Mesenchymal stem cell (in vitro differentiated cells and primary cell): ENCODE data around the gene ZNF736.
A peak's percentile ranks its signal among the peaks of the same experiment; 100 is the strongest.

Experiments
- DNase-seq: peaks from one replicate; pipeline ENCODE4 v3.0.0-alpha.2; 2013
- H2AFZ ChIP-seq: one replicate; pipeline ENCODE4 v1.6.1; 2013; ENCODE audit warnings: low read depth, mild to moderate bottlenecking, control low read depth, inconsistent platforms, low read length, moderate library complexity
- H2AK5ac ChIP-seq: 2 replicates; pipeline ENCODE4 v1.6.1; 2013; ENCODE audit warnings: low read length, moderate library complexity, mild to moderate bottlenecking, inconsistent platforms; ENCODE audit not compliant: severe bottlenecking
- H2BK120ac ChIP-seq: one replicate; pipeline ENCODE4 v1.6.1; 2013; ENCODE audit warnings: low read depth, mild to moderate bottlenecking, inconsistent platforms, low read length, moderate library complexity
- H2BK12ac ChIP-seq, 2 experiments: one replicate each; pipeline ENCODE4 v1.6.1; 2013; ENCODE audit warnings: inconsistent platforms in 2 of 2, low read length in 2 of 2, mild to moderate bottlenecking in 2 of 2, moderate library complexity in 2 of 2, control low read depth in 1 of 2
- H2BK15ac ChIP-seq: one replicate; pipeline ENCODE4 v1.6.1; 2013; ENCODE audit warnings: mild to moderate bottlenecking, low read depth, inconsistent platforms; ENCODE audit not compliant: poor library complexity, severe bottlenecking
- H2BK5ac ChIP-seq: 2 replicates; pipeline ENCODE4 v1.6.1; 2013; ENCODE audit warnings: low read depth, mild to moderate bottlenecking, low read length, control low read depth, inconsistent platforms; ENCODE audit not compliant: poor library complexity, severe bottlenecking
- H3K14ac ChIP-seq, 2 experiments: one replicate each; pipeline ENCODE4 v1.6.1; 2013; ENCODE audit warnings: inconsistent platforms in 2 of 2, low read length in 2 of 2, control low read depth in 1 of 2, mild to moderate bottlenecking in 1 of 2, moderate library complexity in 1 of 2
- H3K18ac ChIP-seq, 2 experiments: one replicate each; pipeline ENCODE4 v1.6.1; 2013; ENCODE audit warnings: inconsistent platforms in 2 of 2, low read length in 2 of 2, control low read depth in 1 of 2, low read depth in 1 of 2, mild to moderate bottlenecking in 1 of 2
- H3K23ac ChIP-seq, 2 experiments: one replicate each; pipeline ENCODE4 v1.6.1; 2013; ENCODE audit warnings: inconsistent platforms in 2 of 2, low read length in 2 of 2, mild to moderate bottlenecking in 2 of 2, moderate library complexity in 2 of 2, control low read depth in 1 of 2
- H3K27ac ChIP-seq: 2 replicates; pipeline ENCODE4 v1.5.1; 2013; ENCODE audit warnings: mild to moderate bottlenecking, moderate library complexity, low read length, control low read depth, inconsistent platforms; ENCODE audit not compliant: poor library complexity, severe bottlenecking
- H3K27me3 ChIP-seq, 2 experiments: 2 replicates each; pipeline versions ENCODE4 v1.6.1 to v1.7.0; 2013; ENCODE audit warnings: low read length in 2 of 2, mild to moderate bottlenecking in 2 of 2, moderate library complexity in 2 of 2, control low read depth in 1 of 2, inconsistent platforms in 1 of 2; ENCODE audit not compliant: control insufficient read depth in 1 of 2, insufficient read depth in 1 of 2
- H3K36me3 ChIP-seq, 2 experiments: 2 replicates each; pipeline versions ENCODE4 v1.6.1 to v1.7.0; 2013; ENCODE audit warnings: low read length in 2 of 2, control low read depth in 1 of 2, inconsistent platforms in 1 of 2, low read depth in 1 of 2, mild to moderate bottlenecking in 1 of 2; ENCODE audit not compliant: insufficient read depth in 2 of 2, control insufficient read depth in 1 of 2
- H3K4ac ChIP-seq, 2 experiments: one replicate each; pipeline ENCODE4 v1.6.1; 2013; ENCODE audit warnings: inconsistent platforms in 2 of 2, low read length in 2 of 2, mild to moderate bottlenecking in 2 of 2, moderate library complexity in 2 of 2, control low read depth in 1 of 2, low read depth in 1 of 2
- H3K4me1 ChIP-seq: 2 replicates; pipeline ENCODE4 v1.6.1; 2013; ENCODE audit warnings: low read depth, low read length, control low read depth; ENCODE audit not compliant: control insufficient read depth, insufficient read depth
- H3K4me2 ChIP-seq: 2 replicates; pipeline ENCODE4 v1.6.1; 2013; ENCODE audit warnings: low read length, mild to moderate bottlenecking, inconsistent platforms; ENCODE audit not compliant: poor library complexity, severe bottlenecking
- H3K4me3 ChIP-seq, 2 experiments: 2 replicates each; pipeline versions ENCODE4 v1.5.1 to v1.7.0; 2013; ENCODE audit warnings: low read length in 2 of 2, mild to moderate bottlenecking in 2 of 2, control low read depth in 1 of 2, low read depth in 1 of 2; ENCODE audit not compliant: insufficient read depth in 1 of 2
- H3K79me1 ChIP-seq: replicated peaks from 2 replicates; pipeline ENCODE4 v1.6.1; 2013; ENCODE audit warnings: mild to moderate bottlenecking, control low read depth, low read length, inconsistent platforms; ENCODE audit not compliant: poor library complexity, severe bottlenecking
- H3K9ac ChIP-seq: 2 replicates; pipeline ENCODE4 v1.7.0; 2013; ENCODE audit warnings: mild to moderate bottlenecking, low read length, moderate library complexity
- H3K9me3 ChIP-seq: 2 replicates; pipeline ENCODE4 v1.7.0; 2013; ENCODE audit warnings: mild to moderate bottlenecking, low read length; ENCODE audit not compliant: control insufficient read depth
- H4K8ac ChIP-seq: one replicate; pipeline ENCODE4 v1.6.1; 2013; ENCODE audit warnings: inconsistent platforms, mild to moderate bottlenecking, low read length, moderate library complexity
- H4K91ac ChIP-seq: one replicate; pipeline ENCODE4 v1.6.1; 2013; ENCODE audit warnings: mild to moderate bottlenecking, low read length, inconsistent platforms
- WGBS: methylation state at CpG from one replicate; pipeline ENCODE4 v1.1.7; 2013; ENCODE audit warnings: mixed read lengths; 5-methylcytosine and 5-hydroxymethylcytosine counted together

The ZNF736 gene

DNA sequence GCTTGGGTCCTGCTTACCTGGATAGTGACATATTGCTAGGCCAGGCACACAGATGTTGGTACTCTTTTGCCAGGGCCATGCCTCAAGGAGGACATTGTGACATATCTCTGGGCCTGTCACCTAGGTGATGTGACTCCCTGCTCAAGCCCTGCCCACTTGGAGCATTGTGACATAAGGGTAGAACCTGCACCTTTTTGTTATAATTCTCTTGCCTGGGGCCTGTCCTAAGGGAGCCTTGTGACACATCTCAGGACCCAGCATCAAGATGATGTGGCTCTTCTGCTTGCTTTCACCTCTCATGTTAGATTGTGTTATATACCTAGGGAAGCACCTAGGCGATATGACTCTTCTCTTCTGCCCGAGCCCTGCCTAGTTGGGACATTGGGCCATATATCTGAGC, 57.4 kb downstream of the ZNF736 start:
- DNase-seq, result no peak
- H3K36me3 ChIP-seq, result no peaks in the 10 kb centered on the region
- H3K4me3 ChIP-seq, result peak overlapping the region in 1 of 2 experiments; percentile 10
- no peak overlapping the region for H2BK12ac ChIP-seq
- no peak overlapping the region for H3K14ac ChIP-seq
- no peak overlapping the region for H3K9ac ChIP-seq
- WGBS, result 44% methylated on average over 2 of the region's 2 CpGs
- H4K8ac ChIP-seq, result no peak overlapping the region
- no peak overlapping the region for H4K91ac ChIP-seq
- no peak overlapping the region for H3K4ac ChIP-seq
- H3K27me3 ChIP-seq, result no peaks in the 10 kb centered on the region
- no peak overlapping the region for H2BK15ac ChIP-seq
- no peak overlapping the region for H3K23ac ChIP-seq
- peaks cover 79% of the 10 kb centered on the region for H3K9me3 ChIP-seq
- H3K79me1 ChIP-seq, result no peaks in the 10 kb centered on the region
- no peak overlapping the region for H3K27ac ChIP-seq
- H2BK5ac ChIP-seq, result no peak overlapping the region
- H2AFZ ChIP-seq, result no peak overlapping the region
- no peak overlapping the region for H3K18ac ChIP-seq
- H2BK120ac ChIP-seq, result no peak overlapping the region
- H3K4me2 ChIP-seq, result no peak overlapping the region
- no peak overlapping the region for H2AK5ac ChIP-seq
- no peaks in the 10 kb centered on the region for H3K4me1 ChIP-seq

- H3K9me3 ChIP-seq, result peaks cover 67% of the 10 kb centered on the region
- no peak overlapping the region for H2BK12ac ChIP-seq
- H2BK15ac ChIP-seq, result no peak overlapping the region
- no peak overlapping the region for H4K8ac ChIP-seq
- H2BK120ac ChIP-seq, result no peak overlapping the region
- no peak for DNase-seq
- H4K91ac ChIP-seq, result no peak overlapping the region
- H3K9ac ChIP-seq, result no peak overlapping the region
- H2BK5ac ChIP-seq, result no peak overlapping the region
- H3K23ac ChIP-seq, result no peak overlapping the region
- H3K18ac ChIP-seq, result no peak overlapping the region
- H3K79me1 ChIP-seq, result no peaks in the 10 kb centered on the region
- 53% methylated on average over 2 of the region's 2 CpGs for WGBS
- H2AFZ ChIP-seq, result no peak overlapping the region
- no peak overlapping the region for H3K14ac ChIP-seq
- no peaks in the 10 kb centered on the region for H3K27me3 ChIP-seq
- no peak overlapping the region for H3K4me3 ChIP-seq
- no peaks in the 10 kb centered on the region for H3K36me3 ChIP-seq
- no peak overlapping the region for H2AK5ac ChIP-seq
- no peak overlapping the region for H3K27ac ChIP-seq
- no peaks in the 10 kb centered on the region for H3K4me1 ChIP-seq
- H3K4me2 ChIP-seq, result no peak overlapping the region
- H3K4ac ChIP-seq, result no peak overlapping the region
Measured at GRCh38 chr7:64373017-64373416, 59.3 kb downstream of the ZNF736 start.

DNA sequence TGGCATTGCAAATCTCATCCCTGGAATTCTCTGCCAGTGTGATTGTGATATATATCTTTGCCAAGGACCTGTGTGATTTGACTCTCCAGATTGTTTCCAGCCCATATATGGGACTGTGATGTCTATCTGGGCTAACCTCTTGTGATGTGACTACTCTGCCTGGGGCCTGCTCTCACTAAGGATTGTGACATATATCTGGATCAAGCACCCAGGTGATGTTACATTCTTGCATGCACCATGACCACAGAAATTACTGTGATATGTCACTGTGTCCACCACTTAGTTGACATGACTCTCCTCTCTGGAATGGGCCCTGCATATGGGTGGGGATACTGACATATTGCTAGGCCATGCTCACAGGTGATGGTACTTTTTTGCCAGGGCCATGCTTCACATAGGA, 86.6 kb downstream of the ZNF736 start:
- Histone ChIP-seq H3K9ac (no peak overlapping the region), H3K79me1 (no peaks in the 10 kb centered on the region), H3K4me1 (no peaks in the 10 kb centered on the region), H3K18ac (no peak overlapping the region), H2BK5ac (no peak overlapping the region), H3K27me3 (no peaks in the 10 kb centered on the region), H2BK120ac (no peak overlapping the region), H3K36me3 (no peaks in the 10 kb centered on the region), H3K4ac (no peak overlapping the region), H2BK12ac (no peak overlapping the region), H4K91ac (no peak overlapping the region), H3K9me3 (peaks cover 65% of the 10 kb centered on the region), H2AFZ (no peak overlapping the region), H4K8ac (no peak overlapping the region), H3K4me2 (no peak overlapping the region), H3K14ac (no peak overlapping the region), H3K4me3 (no peak overlapping the region), H2BK15ac (no peak overlapping the region), H3K23ac (no peak overlapping the region), H2AK5ac (no peak overlapping the region), H3K27ac (no peak overlapping the region)
- no peak for DNase-seq
